MM.1S (cell line): ENCODE measurements around the gene TTC22.

Experiments used
- DNase-seq: peaks from one replicate; pipeline ENCODE4 v3.0.0-alpha.2; 2015
- H2AFZ ChIP-seq: fragments of 300-600 bp; sonication (generic); 2 replicates; pipeline ENCODE4 v1.6.0; 2016; ENCODE audit warnings: antibody characterized with exemption, low read length
- H3F3A ChIP-seq: fragments of 300-600 bp; sonication (generic); 2 replicates; pipeline ENCODE4 v1.6.1; 2016; ENCODE audit warnings: mild to moderate bottlenecking, antibody characterized with exemption, low read length, moderate library complexity, mixed read lengths; ENCODE audit not compliant: insufficient read depth
- H3K27ac ChIP-seq: fragments of 300-600 bp; sonication (generic); 2 replicates; pipeline ENCODE4 v1.5.1; 2016; ENCODE audit warnings: mild to moderate bottlenecking, low read length
- H3K27me3 ChIP-seq: fragments of 300-600 bp; sonication (generic); replicated peaks from 2 replicates; pipeline ENCODE4 v1.6.0; 2016; ENCODE audit warnings: low read length; ENCODE audit not compliant: insufficient read depth
- H3K36me3 ChIP-seq: fragments of 300-600 bp; sonication (generic); replicated peaks from 2 replicates; pipeline ENCODE4 v1.6.1; 2016; ENCODE audit warnings: mild to moderate bottlenecking, low read length, mixed read lengths; ENCODE audit not compliant: insufficient read depth
- H3K4me1 ChIP-seq: fragments of 300-600 bp; sonication (generic); 2 replicates; pipeline ENCODE4 v1.6.1; 2016; ENCODE audit warnings: low read length, mixed read lengths
- H3K4me2 ChIP-seq: fragments of 300-600 bp; sonication (generic); 2 replicates; pipeline ENCODE4 v1.6.0; 2016; ENCODE audit warnings: low read depth, low read length
- H3K4me3 ChIP-seq: fragments of 300-600 bp; sonication (generic); 2 replicates; pipeline ENCODE4 v1.5.1; 2016; ENCODE audit warnings: low read length, mixed read lengths
- H3K79me2 ChIP-seq: fragments of 300-600 bp; sonication (generic); 2 replicates; pipeline ENCODE4 v1.6.1; 2016; ENCODE audit warnings: mixed run types, low read length, mixed read lengths
- H3K9ac ChIP-seq: fragments of 300-600 bp; sonication (generic); 2 replicates; pipeline ENCODE4 v1.6.1; 2016; ENCODE audit warnings: low read length, mixed read lengths
- H3K9me2 ChIP-seq: fragments of 300-600 bp; sonication (generic); replicated peaks from 2 replicates; pipeline ENCODE4 v1.6.1; 2016; ENCODE audit warnings: mild to moderate bottlenecking, low read length, mixed read lengths; ENCODE audit not compliant: insufficient read depth
- H3K9me3 ChIP-seq: fragments of 300-600 bp; sonication (generic); replicated peaks from 2 replicates; pipeline ENCODE4 v1.6.1; 2016; ENCODE audit warnings: mild to moderate bottlenecking, low read length, mixed read lengths; ENCODE audit not compliant: insufficient read depth
- H4K20me1 ChIP-seq: fragments of 300-600 bp; sonication (generic); 2 replicates; pipeline ENCODE4 v1.6.1; 2016; ENCODE audit warnings: mild to moderate bottlenecking, low read length, moderate library complexity, mixed read lengths; ENCODE audit not compliant: insufficient read depth
- CTCF ChIP-seq: fragments of 300-600 bp; sonication (generic); IDR thresholded peaks from 2 replicates; pipeline ENCODE4 v1.5.1; 2016; ENCODE audit warnings: antibody characterized with exemption, low read length, mixed read lengths
- EZH2 ChIP-seq: fragments of 300-600 bp; sonication (generic); optimal IDR thresholded peaks from 2 replicates; pipeline ENCODE3; 2017; ENCODE audit warnings: low read depth, mild to moderate bottlenecking, antibody characterized with exemption, low read length, mixed read lengths
- EZH2phosphoT487 ChIP-seq: fragments of 300-600 bp; sonication (generic); IDR thresholded peaks from 2 replicates; pipeline ENCODE4 v1.6.1; 2018; ENCODE audit warnings: antibody characterized with exemption, low read length

Gene TTC22

GRCh38 chr1:54796902-54797301, 4.2 kb downstream of the TTC22 start:
- H4K20me1 ChIP-seq = no peaks in the 10 kb centered on the region
- H3K36me3 ChIP-seq = no peaks in the 10 kb centered on the region
- no peak for DNase-seq
- no peak overlapping the region for H3K4me2 ChIP-seq
- TF ChIP-seq EZH2 = no peak
- TF ChIP-seq CTCF = no peak
- no peak for TF ChIP-seq EZH2phosphoT487
- H3K4me1 ChIP-seq = peaks cover 18% of the 10 kb centered on the region
- 0 out of 2 replicates have a peak, but pooled peaks cover 3% of the 10 kb centered on the region for H3K79me2 ChIP-seq
- no peak overlapping the region for H3K4me3 ChIP-seq
- H3F3A ChIP-seq = peaks cover 10% of the 10 kb centered on the region; the same call in 1 of the 2 replicates
- no peaks in the 10 kb centered on the region for H3K9me3 ChIP-seq
- no peaks in the 10 kb centered on the region for H3K27me3 ChIP-seq
- H3K9ac ChIP-seq = no peak overlapping the region
- no peak overlapping the region for H3K27ac ChIP-seq
- no peaks in the 10 kb centered on the region for H3K9me2 ChIP-seq
- no peak overlapping the region for H2AFZ ChIP-seq

- Histone ChIP-seq H3K36me3 (no peaks in the 10 kb centered on the region), H3K79me2 (0 out of 2 replicates have a peak, but pooled peaks cover 3% of the 10 kb centered on the region), H2AFZ (no peak overlapping the region), H3K27ac (no peak overlapping the region), H3K4me2 (no peak overlapping the region), H3K9me2 (no peaks in the 10 kb centered on the region), H3K9ac (no peak overlapping the region), H3K4me1 (peaks cover 15% of the 10 kb centered on the region), H3K27me3 (no peaks in the 10 kb centered on the region), H3K9me3 (no peaks in the 10 kb centered on the region), H3F3A (0 out of 2 replicates have a peak, but pooled peaks cover under 1% of the 10 kb centered on the region), H4K20me1 (no peaks in the 10 kb centered on the region), H3K4me3 (no peak overlapping the region)
- DNase-seq = no peak
- TF ChIP-seq EZH2phosphoT487 (no peak), EZH2 (no peak), CTCF (no peak)
Observed at GRCh38 chr1:54795841-54796468, 5.2 kb downstream of the TTC22 start.

DNA sequence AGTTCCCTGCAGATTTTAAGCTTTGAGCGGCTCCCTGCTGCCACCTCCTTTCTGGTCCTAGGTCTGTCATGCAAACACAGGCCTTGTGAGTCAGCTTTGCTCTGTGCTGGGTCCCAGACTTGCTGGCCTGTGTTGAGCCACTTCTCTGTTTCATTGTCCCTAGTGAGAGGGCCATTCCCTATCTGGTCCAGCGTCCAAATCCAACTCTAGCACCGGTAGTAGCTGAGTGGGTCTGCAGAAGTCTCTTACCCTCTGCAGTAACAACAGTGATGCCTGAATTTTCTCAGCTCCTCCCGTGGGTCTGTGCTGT, 5.8 kb downstream of the TTC22 start:
- Histone ChIP-seq H3K4me2 (no peak overlapping the region), H4K20me1 (no peaks in the 10 kb centered on the region), H3K27me3 (no peaks in the 10 kb centered on the region), H3K9me2 (no peaks in the 10 kb centered on the region), H3K4me3 (no peak overlapping the region), H3K9ac (no peak overlapping the region), H3K36me3 (no peaks in the 10 kb centered on the region), H3K27ac (no peak overlapping the region), H2AFZ (no peak overlapping the region), H3K9me3 (no peaks in the 10 kb centered on the region), H3K4me1 (peaks cover 14% of the 10 kb centered on the region), H3K79me2 (no peaks in the 10 kb centered on the region), H3F3A (no peaks in the 10 kb centered on the region)
- DNase-seq = no peak
- no peak for TF ChIP-seq EZH2
- TF ChIP-seq EZH2phosphoT487 = no peak
- TF ChIP-seq CTCF = no peak
